IMR-90 (cell line): ENCODE measurements around the gene A3GALT2. TPM values are rescaled to one million over a fixed set of nuclear protein-coding genes. Genes with fewer than 3 reads are reported as not detected.

Experiments used
- ATAC-seq: fragments of 200-7000 bp; cut with Tn5 transposase; 2 replicates; pipeline ENCODE4 v1.9.1; 2020; ENCODE audit warnings: low read depth, mild to moderate bottlenecking, moderate library complexity
- BruUV-seq: library from RNA; stranded (reverse); fragments of 400-500 nt; replicated peaks from 2 replicates; lab custom pipeline; 2021; lab: Mats Ljungman, UMichigan
- CTCF ChIA-PET: fragments of 300-600 bp; formaldehyde crosslinking; extraction: SDS; loops from one replicate; lab custom pipeline; 2021; ENCODE audit warnings: antibody characterized with exemption; lab: Yijun Ruan, JAX
- POLR2A ChIA-PET: fragments of 300-600 bp; sonication (Branson Sonifier 250); formaldehyde crosslinking; loops from one replicate; lab custom pipeline; 2022; ENCODE audit warnings: antibody characterized with exemption; ENCODE audit not compliant: unreplicated experiment; lab: Charles Lee
- DNase-seq: peaks from one replicate; pipeline ENCODE4 v3.0.0; 2013
- H2AFZ ChIP-seq: replicated peaks from 2 replicates; pipeline ENCODE3; 2013; ENCODE audit warnings: low read length, mild to moderate bottlenecking; ENCODE audit not compliant: poor library complexity
- H2AK5ac ChIP-seq: 2 replicates; pipeline ENCODE4 v1.6.1; 2013; ENCODE audit warnings: low read depth, low read length, inconsistent platforms
- H2AK9ac ChIP-seq: replicated peaks from 2 replicates; pipeline ENCODE3; 2013; ENCODE audit warnings: mild to moderate bottlenecking, low read depth, low read length, moderate library complexity; ENCODE audit not compliant: poor library complexity
- H2BK120ac ChIP-seq: 2 replicates; pipeline ENCODE4 v1.6.1; 2013; ENCODE audit warnings: low read depth, low read length, inconsistent platforms
- H2BK15ac ChIP-seq: 3 replicates; pipeline ENCODE4 v1.6.1; 2013; ENCODE audit warnings: low read depth, low read length, inconsistent platforms
- H2BK20ac ChIP-seq: 2 replicates; pipeline ENCODE4 v1.6.1; 2013; ENCODE audit warnings: low read depth, mild to moderate bottlenecking, inconsistent platforms, low read length, moderate library complexity
- H2BK5ac ChIP-seq: 2 replicates; pipeline ENCODE4 v1.6.1; 2013; ENCODE audit warnings: mild to moderate bottlenecking, low read depth, low read length, inconsistent platforms; ENCODE audit not compliant: poor library complexity, severe bottlenecking
- H3K14ac ChIP-seq: replicated peaks from 2 replicates; pipeline ENCODE4 v1.6.1; 2013; ENCODE audit warnings: low read depth, low read length, inconsistent platforms
- H3K18ac ChIP-seq: 2 replicates; pipeline ENCODE4 v1.6.1; 2013; ENCODE audit warnings: low read depth, low read length, control low read depth
- H3K23ac ChIP-seq: 2 replicates; pipeline ENCODE4 v1.6.1; 2013; ENCODE audit warnings: low read depth, low read length, inconsistent platforms
- H3K27ac ChIP-seq: 2 replicates; pipeline ENCODE4 v1.5.1; 2013; ENCODE audit warnings: mild to moderate bottlenecking, control low read depth, low read length; ENCODE audit not compliant: insufficient read depth
- H3K27me3 ChIP-seq: 2 replicates; pipeline ENCODE4 v1.6.1; 2013; ENCODE audit warnings: low read length; ENCODE audit not compliant: control insufficient read depth, insufficient read depth
- H3K36me3 ChIP-seq: 2 replicates; pipeline ENCODE4 v1.6.1; 2013; ENCODE audit warnings: low read length, mixed read lengths; ENCODE audit not compliant: control insufficient read depth, insufficient read depth
- H3K4ac ChIP-seq: 2 replicates; pipeline ENCODE4 v1.6.1; 2013; ENCODE audit warnings: low read depth, low read length, inconsistent platforms
- H3K4me1 ChIP-seq: 2 replicates; pipeline ENCODE4 v1.6.1; 2013; ENCODE audit warnings: low read length, mixed read lengths; ENCODE audit not compliant: control insufficient read depth, insufficient read depth
- H3K4me2 ChIP-seq: 2 replicates; pipeline ENCODE4 v1.6.1; 2013; ENCODE audit warnings: low read depth, mild to moderate bottlenecking, control low read depth, low read length, moderate library complexity
- H3K4me3 ChIP-seq: 2 replicates; pipeline ENCODE4 v1.5.1; 2013; ENCODE audit warnings: low read depth, mild to moderate bottlenecking, control low read depth, low read length, moderate library complexity; ENCODE audit not compliant: insufficient read depth
- H3K56ac ChIP-seq: 2 replicates; pipeline ENCODE4 v1.6.1; 2013; ENCODE audit warnings: low read length, inconsistent platforms; ENCODE audit not compliant: insufficient read depth; ENCODE audit errors: extremely low read depth
- H3K79me1 ChIP-seq, 2 experiments: 2 replicates each; pipeline ENCODE4 v1.6.1; 2013; ENCODE audit warnings: low read length in 2 of 2, inconsistent platforms in 1 of 2, low read depth in 1 of 2
- H3K9ac ChIP-seq: 2 replicates; pipeline ENCODE4 v1.6.1; 2013; ENCODE audit warnings: low read depth, low read length, control low read depth
- H3K9me1 ChIP-seq: 2 replicates; pipeline ENCODE4 v1.6.1; 2013; ENCODE audit warnings: low read length, inconsistent platforms; ENCODE audit not compliant: insufficient read depth
- H3K9me3 ChIP-seq: 2 replicates; pipeline ENCODE4 v1.6.1; 2013; ENCODE audit warnings: low read length; ENCODE audit not compliant: control insufficient read depth, insufficient read depth
- H4K20me1 ChIP-seq: 2 replicates; pipeline ENCODE4 v1.6.1; 2013; ENCODE audit warnings: low read length, inconsistent platforms; ENCODE audit not compliant: insufficient read depth
- H4K5ac ChIP-seq: 2 replicates; pipeline ENCODE4 v1.6.1; 2013; ENCODE audit warnings: mild to moderate bottlenecking, low read depth, low read length, control low read depth
- H4K8ac ChIP-seq, 2 experiments: 2 replicates each; pipeline ENCODE4 v1.6.1; 2013; ENCODE audit warnings: low read depth in 2 of 2, low read length in 2 of 2, control low read depth in 1 of 2, inconsistent platforms in 1 of 2
- H4K91ac ChIP-seq: 2 replicates; pipeline ENCODE4 v1.6.1; 2013; ENCODE audit warnings: low read depth, low read length, inconsistent platforms; ENCODE audit not compliant: insufficient read depth
- BHLHE40 ChIP-seq: fragments of 150-350 bp; IDR thresholded peaks from 2 replicates; pipeline ENCODE4 v1.6.1; 2016; ENCODE audit warnings: mild to moderate bottlenecking, low read depth, low read length
- CEBPB ChIP-seq: IDR thresholded peaks from 2 replicates; pipeline ENCODE4 v1.6.1; 2012; ENCODE audit warnings: low read depth, low read length, improper control_type of control experiment
- CHD1 ChIP-seq: IDR thresholded peaks from 2 replicates; pipeline ENCODE4 v1.6.1; 2012; ENCODE audit warnings: low read depth, low read length, improper control_type of control experiment
- CTCF ChIP-seq: conservative IDR thresholded peaks from 2 replicates; pipeline ENCODE4 v1.5.1; 2012; ENCODE audit warnings: mild to moderate bottlenecking, low read depth, low read length, improper control_type of control experiment
- FOS ChIP-seq: fragments of 150-350 bp; IDR thresholded peaks from 2 replicates; pipeline ENCODE4 v1.6.1; 2016; ENCODE audit warnings: low read depth, low read length
- MAFK ChIP-seq: IDR thresholded peaks from 2 replicates; pipeline ENCODE4 v1.6.1; 2012; ENCODE audit warnings: low read depth, low read length, improper control_type of control experiment
- MXI1 ChIP-seq: IDR thresholded peaks from 2 replicates; pipeline ENCODE4 v1.6.1; 2012; ENCODE audit warnings: low read depth, mild to moderate bottlenecking, low read length, moderate library complexity, borderline replicate concordance
- POLR2A ChIP-seq: IDR thresholded peaks from 2 replicates; pipeline ENCODE4 v1.6.1; 2012; ENCODE audit warnings: mild to moderate bottlenecking, low read depth, low read length
- RAD21 ChIP-seq: IDR thresholded peaks from 2 replicates; pipeline ENCODE4 v1.6.1; 2012; ENCODE audit warnings: low read length, improper control_type of control experiment
- RCOR1 ChIP-seq: IDR thresholded peaks from 2 replicates; pipeline ENCODE4 v1.6.1; 2012; ENCODE audit warnings: mild to moderate bottlenecking, low read length, improper control_type of control experiment; ENCODE audit not compliant: insufficient replicate concordance
- RFX5 ChIP-seq: IDR thresholded peaks from 2 replicates; pipeline ENCODE4 v1.8.0; 2012; ENCODE audit warnings: low read depth, mild to moderate bottlenecking, low read length, moderate library complexity
- SMC3 ChIP-seq: fragments of 150-350 bp; IDR thresholded peaks from 2 replicates; pipeline ENCODE4 v1.6.1; 2016; ENCODE audit warnings: low read depth, mild to moderate bottlenecking, antibody characterized with exemption, low read length, moderate library complexity
- USF2 ChIP-seq: fragments of 150-350 bp; IDR thresholded peaks from 2 replicates; pipeline ENCODE4 v1.6.1; 2017; ENCODE audit warnings: mild to moderate bottlenecking, antibody characterized with exemption, low read length, low read depth
- WGBS, 2 experiments: methylation state at CpG; one replicate each; pipeline versions ENCODE4 v1.1.5 to v1.1.7; 2013; ENCODE audit warnings: missing lambda C conversion rate in 2 of 2; ENCODE audit not compliant: insufficient read length in 1 of 2; ENCODE audit errors: extremely low coverage in 2 of 2; 5-methylcytosine and 5-hydroxymethylcytosine counted together
- dilution Hi-C: fragments of 300-500 bp; cut with HindIII; formaldehyde crosslinking; loops from one replicate; pipeline ENCODE4 v1.14.3; 2018; ENCODE audit warnings: low sequenced_read_pairs; ENCODE audit not compliant: unreplicated experiment
- in situ Hi-C: fragments of 300-500 bp; cut with MboI; formaldehyde crosslinking; loops from 3 replicates; pipeline ENCODE4 v1.14.3; 2019; ENCODE audit warnings: low sequenced_read_pairs, inconsistent platforms, mixed read lengths
- intact Hi-C: fragments of 100-400 bp; cut with micrococcal nuclease; formaldehyde crosslinking; loops from 2 replicates; pipeline ENCODE4 v1.10.0; 2022
- polyA plus RNA-seq, 3 experiments: library from polyadenylated mRNA; depleted of rRNA; stranded (reverse); fragments of >200 nt; gene quantifications; 2 replicates each; pipeline ENCODE4 v1.2.3, GENCODE V29; 2012; ENCODE audit warnings: low replicate concordance in 1 of 3
- total RNA-seq: library from RNA; depleted of rRNA; stranded (reverse); fragments of >200 nt; gene quantifications from 2 replicates; pipeline ENCODE4 v1.2.3, GENCODE V29; 2012

Gene A3GALT2
- total and polyA plus RNA-seq, 2 of the 4 experiments (the other 2 are of a cell fraction): not detected

GRCh38 chr1:33297911-33298622, 22.8 kb downstream of the A3GALT2 start:
- Histone ChIP-seq H2AFZ (peak overlapping the region; percentile 79), H2BK5ac (no peak overlapping the region), H3K27ac (no peak overlapping the region), H3K4ac (no peak overlapping the region), H3K9me1 (peaks cover 3% of the 10 kb centered on the region), H3K56ac (no peak overlapping the region), H4K8ac (peak overlapping the region in 1 of 2 experiments; percentile 59; a peak in 1 of 4 replicates), H3K9me3 (no peaks in the 10 kb centered on the region), H3K4me1 (peaks cover 7% of the 10 kb centered on the region), H2AK9ac (peak overlapping the region; percentile 89), H2BK15ac (peak overlapping the region; percentile 0; the same call in 1 of the 3 replicates), H3K9ac (no peak overlapping the region), H3K79me1 (peaks cover 0 to 32% of the 10 kb centered on the region in 2 experiments; a peak in 2 of 4 replicates), H3K36me3 (peaks cover 28% of the 10 kb centered on the region), H2AK5ac (peak overlapping the region; percentile 39; the same call in 1 of the 2 replicates), H3K4me3 (no peak overlapping the region), H2BK120ac (no peak overlapping the region; the same call in 1 of the 2 replicates), H3K14ac (no peak overlapping the region), H2BK20ac (no peak overlapping the region), H4K5ac (no peak overlapping the region), H3K27me3 (no peaks in the 10 kb centered on the region), H4K20me1 (peaks cover 13% of the 10 kb centered on the region; the same call in 1 of the 2 replicates), H3K23ac (no peak overlapping the region), H3K18ac (no peak overlapping the region), H3K4me2 (no peak overlapping the region), H4K91ac (no peak overlapping the region)
- in situ Hi-C loops: loop anchor here (5.0 to 10.0 kb wide), 3 partner anchors 69 to 317 kb away; no protein-coding TSS in a partner anchor
- ATAC-seq: no peak
- ChIA-PET CTCF (interaction anchor here (0.7 to 1.1 kb wide), 3 partner anchors 19 to 129 kb away, joined by 3 to 7 read pairs (median 3); no protein-coding TSS in a partner anchor), POLR2A (no interaction called here)
- dilution Hi-C loops: no loop called here
- no TSS peak for BruUV-seq
- 100% methylated on average over 1 of the region's 4 CpGs; no CpG with 5 or more reads in 1 of the 2 experiments for WGBS, 2 experiments
- DNase-seq: no peak
- no peak for TF ChIP-seq CEBPB
- no peak for TF ChIP-seq BHLHE40
- no peak for TF ChIP-seq CHD1
- TF ChIP-seq MXI1: no peak
- no peak for TF ChIP-seq RFX5
- TF ChIP-seq USF2: no peak
- no peak for TF ChIP-seq RCOR1
- no peak for TF ChIP-seq POLR2A
- TF ChIP-seq MAFK: no peak
- no peak for TF ChIP-seq CTCF
- no peak for TF ChIP-seq RAD21
- no peak for TF ChIP-seq FOS
- TF ChIP-seq SMC3: no peak
- intact Hi-C loops: loop anchor here (1.0 to 5.0 kb wide), 3 partner anchors 49 to 81 kb away; no protein-coding TSS in a partner anchor
